HG02870 (cell line): ENCODE measurements around the gene OSBP.
"Not testable (repeated sequence)": the region's sequence is repeated elsewhere in the genome, so short reads cannot be mapped to it uniquely, and the experiment has no call there.

Source experiments
- ATAC-seq: cut with Tn5 transposase; IDR thresholded peaks from one replicate; pipeline ENCODE4 v1.9.1; 2021; ENCODE audit warnings: mild to moderate bottlenecking, moderate library complexity; ENCODE audit not compliant: unreplicated experiment

The OSBP gene

GRCh38 chr11:59615637-59616395 lies at the start of gene OSBP:
OSBP (minus strand) TSS chr11:59615774; CDS start chr11:59615664, 110 bp downstream.
- ATAC-seq, result peak; percentile 88

GRCh38 chr11:59660621-59661020 lies 45.0 kb upstream of the OSBP start:
- no peak for ATAC-seq

GRCh38 chr11:59659981-59660380 lies 44.4 kb upstream of the OSBP start:
- no peak for ATAC-seq

- ATAC-seq, result no peak
Observed at GRCh38 chr11:59658036-59658435, 42.5 kb upstream of the OSBP start.

GRCh38 chr11:59654893-59655292 lies 39.3 kb upstream of the OSBP start:
- no peak for ATAC-seq

GRCh38 chr11:59647245-59647980 lies 31.8 kb upstream of the OSBP start:
- no peak for ATAC-seq

GRCh38 chr11:59644528-59644927 lies 29.0 kb upstream of the OSBP start:
- no peak for ATAC-seq

GRCh38 chr11:59643390-59643789 lies 27.8 kb upstream of the OSBP start:
- ATAC-seq, result no peak

GRCh38 chr11:59641156-59641555 lies 25.6 kb upstream of the OSBP start:
- no peak for ATAC-seq

GRCh38 chr11:59630493-59630892 lies 14.9 kb upstream of the OSBP start:
- ATAC-seq, result no peak

GRCh38 chr11:59629996-59630395 lies 14.4 kb upstream of the OSBP start:
- ATAC-seq, result no peak

GRCh38 chr11:59626969-59627368 lies 11.4 kb upstream of the OSBP start:
- ATAC-seq, result not testable (repeated sequence)

GRCh38 chr11:59625703-59626102 lies 10.1 kb upstream of the OSBP start:
- no peak for ATAC-seq

GRCh38 chr11:59617876-59618275 lies 2.3 kb upstream of the OSBP start:
- ATAC-seq, result no peak

- no peak for ATAC-seq
Observed at GRCh38 chr11:59616396-59616982, 915 bp upstream of the OSBP start.

GRCh38 chr11:59615120-59615636 lies 396 bp downstream of the OSBP start:
- peak; percentile 4 for ATAC-seq

- no peak for ATAC-seq
Observed at GRCh38 chr11:59614277-59615119, 1.1 kb downstream of the OSBP start.

- ATAC-seq, result no peak
Observed at GRCh38 chr11:59611570-59612565, 3.7 kb downstream of the OSBP start.

- ATAC-seq, result no peak
Observed at GRCh38 chr11:59610289-59610688, 5.3 kb downstream of the OSBP start.
